IMR-90 (cell line): ENCODE results near the gene POTEG. TPM values are rescaled to one million over a fixed set of nuclear protein-coding genes. Genes with fewer than 3 reads are reported as not detected.
"Not testable (repeated sequence)": the region's sequence is repeated elsewhere in the genome, so short reads cannot be mapped to it uniquely, and the experiment has no call there.

Experiments used
- ATAC-seq: fragments of 200-7000 bp; cut with Tn5 transposase; 2 replicates; pipeline ENCODE4 v1.9.1; 2020; ENCODE audit warnings: low read depth, mild to moderate bottlenecking, moderate library complexity
- BruUV-seq: library from RNA; stranded (reverse); fragments of 400-500 nt; replicated peaks from 2 replicates; lab custom pipeline; 2021; lab: Mats Ljungman, UMichigan
- CTCF ChIA-PET: fragments of 300-600 bp; formaldehyde crosslinking; extraction: SDS; loops from one replicate; lab custom pipeline; 2021; ENCODE audit warnings: antibody characterized with exemption; lab: Yijun Ruan, JAX
- POLR2A ChIA-PET: fragments of 300-600 bp; sonication (Branson Sonifier 250); formaldehyde crosslinking; loops from one replicate; lab custom pipeline; 2022; ENCODE audit warnings: antibody characterized with exemption; ENCODE audit not compliant: unreplicated experiment; lab: Charles Lee
- DNase-seq: peaks from one replicate; pipeline ENCODE4 v3.0.0; 2013
- H2AFZ ChIP-seq: replicated peaks from 2 replicates; pipeline ENCODE3; 2013; ENCODE audit warnings: low read length, mild to moderate bottlenecking; ENCODE audit not compliant: poor library complexity
- H2AK5ac ChIP-seq: 2 replicates; pipeline ENCODE4 v1.6.1; 2013; ENCODE audit warnings: low read depth, low read length, inconsistent platforms
- H2AK9ac ChIP-seq: replicated peaks from 2 replicates; pipeline ENCODE3; 2013; ENCODE audit warnings: mild to moderate bottlenecking, low read depth, low read length, moderate library complexity; ENCODE audit not compliant: poor library complexity
- H2BK120ac ChIP-seq: 2 replicates; pipeline ENCODE4 v1.6.1; 2013; ENCODE audit warnings: low read depth, low read length, inconsistent platforms
- H2BK15ac ChIP-seq: 3 replicates; pipeline ENCODE4 v1.6.1; 2013; ENCODE audit warnings: low read depth, low read length, inconsistent platforms
- H2BK20ac ChIP-seq: 2 replicates; pipeline ENCODE4 v1.6.1; 2013; ENCODE audit warnings: low read depth, mild to moderate bottlenecking, inconsistent platforms, low read length, moderate library complexity
- H2BK5ac ChIP-seq: 2 replicates; pipeline ENCODE4 v1.6.1; 2013; ENCODE audit warnings: mild to moderate bottlenecking, low read depth, low read length, inconsistent platforms; ENCODE audit not compliant: poor library complexity, severe bottlenecking
- H3K14ac ChIP-seq: replicated peaks from 2 replicates; pipeline ENCODE4 v1.6.1; 2013; ENCODE audit warnings: low read depth, low read length, inconsistent platforms
- H3K18ac ChIP-seq: 2 replicates; pipeline ENCODE4 v1.6.1; 2013; ENCODE audit warnings: low read depth, low read length, control low read depth
- H3K23ac ChIP-seq: 2 replicates; pipeline ENCODE4 v1.6.1; 2013; ENCODE audit warnings: low read depth, low read length, inconsistent platforms
- H3K27ac ChIP-seq: 2 replicates; pipeline ENCODE4 v1.5.1; 2013; ENCODE audit warnings: mild to moderate bottlenecking, control low read depth, low read length; ENCODE audit not compliant: insufficient read depth
- H3K27me3 ChIP-seq: 2 replicates; pipeline ENCODE4 v1.6.1; 2013; ENCODE audit warnings: low read length; ENCODE audit not compliant: control insufficient read depth, insufficient read depth
- H3K36me3 ChIP-seq: 2 replicates; pipeline ENCODE4 v1.6.1; 2013; ENCODE audit warnings: low read length, mixed read lengths; ENCODE audit not compliant: control insufficient read depth, insufficient read depth
- H3K4ac ChIP-seq: 2 replicates; pipeline ENCODE4 v1.6.1; 2013; ENCODE audit warnings: low read depth, low read length, inconsistent platforms
- H3K4me1 ChIP-seq: 2 replicates; pipeline ENCODE4 v1.6.1; 2013; ENCODE audit warnings: low read length, mixed read lengths; ENCODE audit not compliant: control insufficient read depth, insufficient read depth
- H3K4me2 ChIP-seq: 2 replicates; pipeline ENCODE4 v1.6.1; 2013; ENCODE audit warnings: low read depth, mild to moderate bottlenecking, control low read depth, low read length, moderate library complexity
- H3K4me3 ChIP-seq: 2 replicates; pipeline ENCODE4 v1.5.1; 2013; ENCODE audit warnings: low read depth, mild to moderate bottlenecking, control low read depth, low read length, moderate library complexity; ENCODE audit not compliant: insufficient read depth
- H3K56ac ChIP-seq: 2 replicates; pipeline ENCODE4 v1.6.1; 2013; ENCODE audit warnings: low read length, inconsistent platforms; ENCODE audit not compliant: insufficient read depth; ENCODE audit errors: extremely low read depth
- H3K79me1 ChIP-seq, 2 experiments: 2 replicates each; pipeline ENCODE4 v1.6.1; 2013; ENCODE audit warnings: low read length in 2 of 2, inconsistent platforms in 1 of 2, low read depth in 1 of 2
- H3K9ac ChIP-seq: 2 replicates; pipeline ENCODE4 v1.6.1; 2013; ENCODE audit warnings: low read depth, low read length, control low read depth
- H3K9me1 ChIP-seq: 2 replicates; pipeline ENCODE4 v1.6.1; 2013; ENCODE audit warnings: low read length, inconsistent platforms; ENCODE audit not compliant: insufficient read depth
- H3K9me3 ChIP-seq: 2 replicates; pipeline ENCODE4 v1.6.1; 2013; ENCODE audit warnings: low read length; ENCODE audit not compliant: control insufficient read depth, insufficient read depth
- H4K20me1 ChIP-seq: 2 replicates; pipeline ENCODE4 v1.6.1; 2013; ENCODE audit warnings: low read length, inconsistent platforms; ENCODE audit not compliant: insufficient read depth
- H4K5ac ChIP-seq: 2 replicates; pipeline ENCODE4 v1.6.1; 2013; ENCODE audit warnings: mild to moderate bottlenecking, low read depth, low read length, control low read depth
- H4K8ac ChIP-seq, 2 experiments: 2 replicates each; pipeline ENCODE4 v1.6.1; 2013; ENCODE audit warnings: low read depth in 2 of 2, low read length in 2 of 2, control low read depth in 1 of 2, inconsistent platforms in 1 of 2
- H4K91ac ChIP-seq: 2 replicates; pipeline ENCODE4 v1.6.1; 2013; ENCODE audit warnings: low read depth, low read length, inconsistent platforms; ENCODE audit not compliant: insufficient read depth
- WGBS, 2 experiments: methylation state at CpG; one replicate each; pipeline versions ENCODE4 v1.1.5 to v1.1.7; 2013; ENCODE audit warnings: missing lambda C conversion rate in 2 of 2; ENCODE audit not compliant: insufficient read length in 1 of 2; ENCODE audit errors: extremely low coverage in 2 of 2; 5-methylcytosine and 5-hydroxymethylcytosine counted together
- dilution Hi-C: fragments of 300-500 bp; cut with HindIII; formaldehyde crosslinking; loops from one replicate; pipeline ENCODE4 v1.14.3; 2018; ENCODE audit warnings: low sequenced_read_pairs; ENCODE audit not compliant: unreplicated experiment
- in situ Hi-C: fragments of 300-500 bp; cut with MboI; formaldehyde crosslinking; loops from 3 replicates; pipeline ENCODE4 v1.14.3; 2019; ENCODE audit warnings: low sequenced_read_pairs, inconsistent platforms, mixed read lengths
- intact Hi-C: fragments of 100-400 bp; cut with micrococcal nuclease; formaldehyde crosslinking; loops from 2 replicates; pipeline ENCODE4 v1.10.0; 2022
- polyA plus RNA-seq, 3 experiments: library from polyadenylated mRNA; depleted of rRNA; stranded (reverse); fragments of >200 nt; gene quantifications; 2 replicates each; pipeline ENCODE4 v1.2.3, GENCODE V29; 2012; ENCODE audit warnings: low replicate concordance in 1 of 3
- total RNA-seq: library from RNA; depleted of rRNA; stranded (reverse); fragments of >200 nt; gene quantifications from 2 replicates; pipeline ENCODE4 v1.2.3, GENCODE V29; 2012

Gene POTEG
- total and polyA plus RNA-seq, 2 of the 4 experiments (the other 2 are of a cell fraction), result not detected

DNA sequence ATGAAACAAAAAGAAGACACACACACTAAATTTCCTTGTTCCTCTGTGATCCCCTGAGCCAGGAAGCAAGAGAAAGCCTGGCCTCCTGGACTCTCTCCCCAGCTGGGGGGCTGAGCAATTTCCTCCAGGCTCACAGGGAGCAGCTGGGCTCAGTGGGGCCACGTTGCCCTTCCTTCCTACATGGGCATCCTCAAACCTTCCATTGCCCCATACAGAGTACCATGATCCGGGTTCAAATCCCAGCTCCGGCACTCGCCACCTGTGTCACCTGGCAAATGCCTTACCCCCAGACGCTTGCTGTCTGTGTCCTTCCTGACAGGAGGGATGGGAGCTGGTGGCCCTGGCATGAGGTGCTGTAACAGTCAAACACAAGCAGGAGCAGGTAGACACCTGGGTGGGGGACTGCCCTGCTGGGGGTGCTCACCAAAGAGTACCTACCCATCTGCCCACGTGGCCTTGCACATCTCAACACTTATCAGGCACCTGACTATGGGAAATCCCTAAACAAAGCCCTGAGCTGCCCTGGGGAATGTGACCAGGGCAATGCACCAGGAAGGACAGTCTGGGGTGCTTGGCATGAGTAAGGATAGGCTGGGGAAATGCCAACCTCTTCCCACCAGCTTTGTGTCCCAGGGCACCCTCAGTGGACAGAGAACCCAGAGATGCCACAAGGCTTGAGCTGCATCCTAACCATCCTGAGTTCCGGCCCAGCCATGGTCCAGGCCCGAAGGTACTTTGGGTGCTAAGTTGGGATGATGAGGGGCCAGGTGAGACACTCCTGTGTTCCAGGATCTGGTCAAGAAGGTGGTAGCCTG, 2.4 kb upstream of the POTEG start:
- H3K56ac ChIP-seq, H4K5ac ChIP-seq, H3K4me1 ChIP-seq, H3K18ac ChIP-seq, H3K9me3 ChIP-seq, H4K91ac ChIP-seq, H3K27me3 ChIP-seq, H3K4me2 ChIP-seq, H2BK15ac ChIP-seq, H4K20me1 ChIP-seq, H3K23ac ChIP-seq, H2AFZ ChIP-seq, CTCF ChIA-PET, H2BK5ac ChIP-seq, H3K4me3 ChIP-seq, H4K8ac ChIP-seq, H3K9ac ChIP-seq, H3K79me1 ChIP-seq, H2AK9ac ChIP-seq, H2AK5ac ChIP-seq, POLR2A ChIA-PET, DNase-seq, H2BK120ac ChIP-seq, BruUV-seq, H3K27ac ChIP-seq, dilution Hi-C loops, H2BK20ac ChIP-seq, intact Hi-C loops, ATAC-seq, in situ Hi-C loops, H3K9me1 ChIP-seq, H3K36me3 ChIP-seq, H3K4ac ChIP-seq, H3K14ac ChIP-seq: not testable (repeated sequence)
- WGBS, 2 experiments, result no CpG with 5 or more reads among the region's 8 CpGs

DNA sequence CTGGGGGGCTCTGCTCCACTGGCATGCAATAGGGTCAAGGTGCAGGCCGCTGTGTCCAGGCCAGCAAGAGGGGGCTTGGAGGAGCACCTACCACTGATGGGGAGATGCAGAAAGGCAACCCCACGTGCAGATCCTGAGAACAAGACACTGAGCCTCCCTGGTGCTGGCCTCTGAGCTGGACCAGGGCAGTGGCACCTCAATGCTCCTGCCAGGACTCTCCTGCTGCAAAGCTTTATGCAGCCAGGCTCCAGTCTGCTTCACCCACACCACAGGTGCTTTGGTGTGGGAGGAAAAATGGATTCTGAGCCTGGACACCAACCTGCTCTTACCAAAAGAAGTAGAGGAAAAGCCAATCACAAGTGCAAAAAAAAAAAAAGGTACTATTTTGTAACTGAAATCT, 1.7 kb upstream of the POTEG start:
- H2BK15ac ChIP-seq, H3K27me3 ChIP-seq, H4K8ac ChIP-seq, POLR2A ChIA-PET, H3K79me1 ChIP-seq, H3K56ac ChIP-seq, H2AFZ ChIP-seq, intact Hi-C loops, H3K4me2 ChIP-seq, dilution Hi-C loops, H3K4me3 ChIP-seq, H2BK120ac ChIP-seq, H3K9me3 ChIP-seq, H3K36me3 ChIP-seq, H3K27ac ChIP-seq, BruUV-seq, H3K4ac ChIP-seq, H3K23ac ChIP-seq, H4K91ac ChIP-seq, H4K5ac ChIP-seq, H2BK20ac ChIP-seq, H3K14ac ChIP-seq, H3K9ac ChIP-seq, CTCF ChIA-PET, H2AK5ac ChIP-seq, DNase-seq, H2AK9ac ChIP-seq, H2BK5ac ChIP-seq, in situ Hi-C loops, H3K18ac ChIP-seq, H3K4me1 ChIP-seq, H4K20me1 ChIP-seq, ATAC-seq, H3K9me1 ChIP-seq: not testable (repeated sequence)
- WGBS, 2 experiments, result no CpG with 5 or more reads among the region's 2 CpGs
